Measurements from ENCODE around the gene PLEKHG4B. TPM values are rescaled to one million over a fixed set of nuclear protein-coding genes. Genes with fewer than 3 reads are reported as not detected.
"Not testable (repeated sequence)": the region's sequence is repeated elsewhere in the genome, so short reads cannot be mapped to it uniquely, and the experiment has no call there.

PLEKHG4B gene
- total and polyA plus RNA-seq, 9 donors = 0.46 to 2.9 (median 1.1) TPM

DNA sequence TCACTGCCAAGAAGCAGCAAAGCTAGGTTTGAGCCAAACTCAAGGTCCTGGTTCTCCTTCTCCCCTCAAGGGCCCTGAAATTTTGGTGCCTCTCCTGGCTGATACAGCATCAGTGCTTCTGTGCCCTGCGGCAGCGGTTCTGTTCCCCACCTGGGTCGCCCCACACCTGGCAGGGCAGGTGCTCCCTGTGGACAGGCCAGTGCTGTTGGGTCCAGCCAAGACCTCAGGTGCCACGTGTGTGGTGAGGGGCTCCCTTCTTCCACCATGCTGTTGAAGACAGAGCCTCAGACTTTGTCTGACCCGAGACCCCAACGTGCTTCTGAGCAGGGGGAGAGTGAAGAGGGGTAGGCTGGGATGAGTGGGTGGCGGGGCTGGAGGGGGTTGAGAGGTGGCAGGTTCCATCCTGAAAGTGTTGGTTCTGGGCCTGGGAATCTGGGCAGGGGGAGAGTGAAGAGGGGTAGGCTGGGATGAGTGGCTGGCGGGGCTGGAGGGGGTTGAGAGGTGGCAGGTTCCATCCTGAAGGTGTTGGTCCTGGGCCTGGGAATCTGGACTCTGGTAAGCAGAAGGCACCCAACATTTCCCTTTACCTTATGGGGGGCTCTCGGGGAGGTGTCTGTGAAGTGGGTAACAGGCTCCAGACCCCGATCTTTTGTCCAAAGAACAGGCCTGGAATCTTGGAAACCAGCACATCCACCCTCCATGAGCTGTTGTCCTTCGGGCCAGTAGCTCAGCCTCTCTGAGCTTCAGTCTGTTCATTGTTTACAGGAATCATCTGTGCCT, 2.3 kb downstream of the PLEKHG4B start:
- H3K27ac ChIP-seq (ENCODE audit: low read length) = no peak overlapping the region
- WGBS (ENCODE audit: insufficient coverage) = 84% methylated on average over 8 of the region's 11 CpGs
- DNase-seq = no peak
- no peaks in the 10 kb centered on the region for H3K36me3 ChIP-seq (ENCODE audit: control insufficient read depth, insufficient read depth, low read length)
- no peak overlapping the region for H3K4me3 ChIP-seq (ENCODE audit: low read length)
- H3K27me3 ChIP-seq (ENCODE audit: control insufficient read depth, insufficient read depth, low read length) = peaks cover 54% of the 10 kb centered on the region
- no peaks in the 10 kb centered on the region for H3K9me3 ChIP-seq (replicated peaks; ENCODE audit: control insufficient read depth, low read depth, low read length)
- H3K4me1 ChIP-seq (ENCODE audit: control insufficient read depth, insufficient read depth, low read length) = no peaks in the 10 kb centered on the region

DNA sequence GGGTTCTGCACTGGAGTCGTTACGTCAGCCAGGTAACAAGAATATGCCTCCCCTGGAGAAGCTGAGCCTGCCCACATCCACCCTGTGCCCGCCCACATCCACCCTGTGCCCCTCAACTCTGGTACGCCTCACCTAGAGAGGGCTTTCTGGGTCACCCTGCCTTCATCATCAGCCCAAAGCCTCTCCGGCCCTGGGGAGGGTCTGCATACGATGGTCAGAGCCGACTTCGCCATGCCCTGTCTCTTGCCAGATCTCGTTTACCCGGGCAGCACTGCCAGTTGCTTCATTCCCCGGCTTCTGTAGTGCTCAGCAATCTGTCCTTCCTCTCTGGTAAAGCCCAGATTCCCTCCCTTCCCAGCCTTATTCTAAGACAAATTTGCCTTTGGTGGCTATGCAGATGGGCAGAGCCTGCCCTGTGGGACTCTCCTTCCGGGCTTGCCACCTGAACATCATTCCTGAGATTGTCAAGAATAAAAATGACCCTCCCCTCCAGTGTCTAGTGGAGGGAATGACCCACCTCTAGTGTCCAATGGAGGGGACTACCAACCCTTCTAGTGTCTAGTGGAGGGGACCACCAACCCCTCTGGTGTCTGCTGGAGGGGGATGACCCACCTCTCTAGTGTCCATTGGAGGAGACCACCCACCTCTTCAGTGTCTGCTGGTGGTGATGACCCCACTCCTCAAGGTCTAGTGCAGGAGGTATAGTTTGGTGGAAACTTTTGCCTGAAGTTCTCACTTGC, 3.4 kb downstream of the PLEKHG4B start:
- no peaks in the 10 kb centered on the region for H3K9me3 ChIP-seq (replicated peaks; ENCODE audit: control insufficient read depth, low read depth, low read length)
- H3K27ac ChIP-seq (ENCODE audit: low read length) = no peak overlapping the region
- 87% methylated on average over 11 of the region's 12 CpGs for WGBS (ENCODE audit: insufficient coverage)
- no peak for DNase-seq
- H3K36me3 ChIP-seq (ENCODE audit: control insufficient read depth, insufficient read depth, low read length) = no peaks in the 10 kb centered on the region
- no peak overlapping the region for H3K4me3 ChIP-seq (ENCODE audit: low read length)
- H3K4me1 ChIP-seq (ENCODE audit: control insufficient read depth, insufficient read depth, low read length) = no peaks in the 10 kb centered on the region
- peaks cover 43% of the 10 kb centered on the region for H3K27me3 ChIP-seq (ENCODE audit: control insufficient read depth, insufficient read depth, low read length)

DNA sequence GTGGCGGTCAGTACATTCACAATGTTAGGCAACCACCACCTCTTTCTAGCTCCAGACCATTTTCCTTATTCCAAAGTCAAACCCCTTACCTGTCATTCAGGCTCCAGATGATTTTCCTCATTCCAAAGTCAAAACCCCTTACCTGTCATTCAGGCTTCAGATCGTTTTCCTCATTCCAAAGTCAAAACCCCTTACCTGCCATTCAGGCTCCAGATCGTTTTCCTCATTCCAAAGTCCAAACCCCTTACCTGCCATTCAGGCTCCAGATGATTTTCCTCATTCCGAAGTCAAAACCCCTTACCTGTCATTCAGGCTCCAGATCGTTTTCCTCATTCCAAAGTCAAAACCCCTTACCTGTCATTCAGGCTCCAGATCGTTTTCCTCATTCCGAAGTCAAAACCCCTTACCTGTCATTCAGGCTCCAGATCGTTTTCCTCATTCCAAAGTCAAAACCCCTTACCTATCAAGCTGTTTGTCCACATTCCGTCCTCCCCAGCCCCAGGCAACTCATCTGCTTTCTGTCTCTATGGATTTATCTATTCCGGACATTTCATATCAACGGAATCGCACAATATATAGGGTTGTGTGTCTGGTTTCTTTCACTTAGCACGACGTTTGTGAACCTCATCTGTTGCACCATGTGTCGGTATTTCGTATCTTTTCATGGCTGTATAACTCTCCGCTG, 5.2 kb downstream of the PLEKHG4B start:
- Histone ChIP-seq H3K4me1 (ENCODE audit: control insufficient read depth, insufficient read depth, low read length) (no peaks in the 10 kb centered on the region), H3K4me3 (ENCODE audit: low read length) (no peak overlapping the region), H3K36me3 (ENCODE audit: control insufficient read depth, insufficient read depth, low read length) (no peaks in the 10 kb centered on the region), H3K27ac (ENCODE audit: low read length) (no peak overlapping the region), H3K9me3 (replicated peaks; ENCODE audit: control insufficient read depth, low read depth, low read length) (no peaks in the 10 kb centered on the region), H3K27me3 (ENCODE audit: control insufficient read depth, insufficient read depth, low read length) (peaks cover 29% of the 10 kb centered on the region)
- DNase-seq = no peak
- WGBS (ENCODE audit: insufficient coverage) = 88% methylated on average over 7 of the region's 17 CpGs

DNA sequence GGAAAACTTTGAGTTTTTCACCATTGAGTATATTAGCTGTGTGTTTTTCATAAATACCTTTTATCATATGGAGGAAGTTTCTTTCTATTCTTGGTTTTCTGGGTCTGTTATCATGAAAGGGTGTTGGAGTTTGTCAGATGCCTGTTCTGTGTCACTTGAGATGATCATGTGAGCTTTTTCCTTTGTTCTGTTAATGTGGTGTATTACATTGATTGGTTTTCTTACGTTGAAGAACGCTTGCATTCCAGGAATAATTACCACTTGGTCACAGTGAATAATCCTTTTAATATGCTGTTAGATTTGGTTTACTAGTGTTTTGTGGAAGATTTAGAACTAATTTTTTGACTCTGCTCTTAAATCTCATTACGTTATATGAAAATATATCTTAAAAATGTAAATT, 7.8 kb downstream of the PLEKHG4B start:
- Histone ChIP-seq H3K27me3 (ENCODE audit: control insufficient read depth, insufficient read depth, low read length) (peaks cover 10% of the 10 kb centered on the region), H3K36me3 (ENCODE audit: control insufficient read depth, insufficient read depth, low read length) (no peaks in the 10 kb centered on the region), H3K4me3 (ENCODE audit: low read length) (no peak overlapping the region), H3K27ac (ENCODE audit: low read length) (no peak overlapping the region), H3K4me1 (ENCODE audit: control insufficient read depth, insufficient read depth, low read length) (no peaks in the 10 kb centered on the region), H3K9me3 (replicated peaks; ENCODE audit: control insufficient read depth, low read depth, low read length) (no peaks in the 10 kb centered on the region)
- no CpG with 5 or more reads among the region's 3 CpGs for WGBS (ENCODE audit: insufficient coverage)
- no peak for DNase-seq

DNA sequence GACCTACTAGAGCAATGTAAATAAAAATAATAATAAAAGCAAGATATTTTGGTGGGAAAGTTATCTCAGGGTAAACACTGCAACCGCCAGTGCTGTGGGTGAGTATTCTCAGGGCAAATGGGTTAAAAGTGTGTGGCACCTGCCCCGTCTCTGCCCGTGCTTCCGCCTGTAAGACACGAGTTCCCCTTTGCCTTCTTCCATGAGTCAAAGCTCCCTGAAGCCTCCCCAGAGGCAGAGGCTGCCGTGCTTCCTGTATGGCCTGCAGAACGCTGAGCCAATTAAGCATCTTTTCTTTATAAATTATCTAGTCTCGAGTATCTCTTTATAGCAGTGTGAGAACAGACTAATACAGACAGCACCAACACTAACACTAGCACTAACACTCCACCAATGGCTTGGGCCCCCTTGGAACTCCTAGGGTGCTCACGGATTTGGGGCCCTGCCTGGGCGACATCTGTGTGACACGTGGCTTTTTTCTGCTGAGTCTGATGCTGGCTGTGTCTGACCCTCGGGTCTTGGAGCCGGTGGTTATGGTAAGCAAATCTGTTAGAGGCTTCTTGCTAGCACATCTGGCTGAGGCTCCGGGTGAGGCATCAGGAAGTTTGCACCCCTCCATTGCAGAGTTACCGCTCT, 10.6 kb downstream of the PLEKHG4B start:
- DNase-seq = peak; percentile 46
- Histone ChIP-seq H3K27ac (ENCODE audit: low read length) (no peak overlapping the region), H3K9me3 (replicated peaks; ENCODE audit: control insufficient read depth, low read depth, low read length) (no peaks in the 10 kb centered on the region), H3K4me1 (ENCODE audit: control insufficient read depth, insufficient read depth, low read length) (no peaks in the 10 kb centered on the region), H3K4me3 (ENCODE audit: low read length) (no peak overlapping the region), H3K27me3 (ENCODE audit: control insufficient read depth, insufficient read depth, low read length) (peaks cover 5% of the 10 kb centered on the region), H3K36me3 (ENCODE audit: control insufficient read depth, insufficient read depth, low read length) (no peaks in the 10 kb centered on the region)
- 9% methylated on average over 4 of the region's 15 CpGs for WGBS (ENCODE audit: insufficient coverage)

DNA sequence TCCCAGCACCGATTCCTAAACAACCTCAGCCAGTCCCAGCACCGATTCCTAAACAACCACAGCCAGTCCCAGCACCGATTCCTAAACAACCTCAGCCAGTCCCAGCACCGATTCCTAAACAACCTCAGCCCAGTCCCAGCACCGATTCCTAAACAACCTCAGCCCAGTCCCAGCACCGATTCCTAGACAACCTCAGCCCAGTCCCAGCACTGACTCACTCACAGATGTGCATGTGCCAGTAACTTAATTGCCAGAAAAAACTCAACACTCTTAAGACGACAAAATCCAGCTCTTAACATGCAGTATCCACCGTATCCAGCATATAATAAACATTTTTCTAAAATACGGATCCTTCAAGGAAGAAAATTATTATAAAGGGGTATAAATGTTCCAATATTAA, 12.1 kb downstream of the PLEKHG4B start:
- peak; percentile 50 for DNase-seq
- WGBS (ENCODE audit: insufficient coverage) = 72% methylated on average over 6 of the region's 9 CpGs
- not testable (repeated sequence) for H3K27me3 ChIP-seq (ENCODE audit: control insufficient read depth, insufficient read depth, low read length); H3K36me3 ChIP-seq (ENCODE audit: control insufficient read depth, insufficient read depth, low read length); H3K4me3 ChIP-seq (ENCODE audit: low read length); H3K27ac ChIP-seq (ENCODE audit: low read length); H3K4me1 ChIP-seq (ENCODE audit: control insufficient read depth, insufficient read depth, low read length); H3K9me3 ChIP-seq (replicated peaks; ENCODE audit: control insufficient read depth, low read depth, low read length)

DNA sequence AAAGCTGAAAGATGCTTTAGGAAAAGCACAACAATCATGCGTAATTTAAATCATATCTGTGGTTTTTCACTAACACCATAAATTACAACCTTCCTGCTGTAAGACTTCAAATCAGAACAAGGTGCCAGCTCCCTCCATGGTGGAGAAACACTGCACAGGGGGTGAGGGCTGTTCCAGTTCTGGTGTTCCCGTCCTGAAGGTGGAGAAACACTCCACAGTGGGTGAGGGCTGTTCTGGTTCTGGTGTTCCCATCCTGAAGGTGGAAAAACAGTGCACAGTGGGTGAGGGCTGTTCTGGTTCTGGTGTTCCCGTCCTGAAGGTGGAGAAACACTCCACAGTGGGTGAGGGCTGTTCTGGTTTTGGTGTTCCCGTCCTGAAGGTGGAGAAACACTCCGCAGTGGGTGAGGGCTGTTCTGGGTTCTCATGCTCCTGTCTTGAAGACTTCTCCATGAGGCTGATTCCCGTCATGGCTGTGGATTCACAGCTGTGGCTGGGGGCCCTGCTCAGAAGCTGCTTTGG, 12.9 kb downstream of the PLEKHG4B start:
- no peak for DNase-seq
- H3K36me3 ChIP-seq (ENCODE audit: control insufficient read depth, insufficient read depth, low read length) = no peaks in the 10 kb centered on the region
- WGBS (ENCODE audit: insufficient coverage) = 65% methylated on average over 4 of the region's 6 CpGs
- no peak overlapping the region for H3K27ac ChIP-seq (ENCODE audit: low read length)
- H3K9me3 ChIP-seq (replicated peaks; ENCODE audit: control insufficient read depth, low read depth, low read length) = no peaks in the 10 kb centered on the region
- H3K4me3 ChIP-seq (ENCODE audit: low read length) = no peak overlapping the region
- H3K27me3 ChIP-seq (ENCODE audit: control insufficient read depth, insufficient read depth, low read length) = peaks cover 5% of the 10 kb centered on the region
- H3K4me1 ChIP-seq (ENCODE audit: control insufficient read depth, insufficient read depth, low read length) = no peaks in the 10 kb centered on the region

DNA sequence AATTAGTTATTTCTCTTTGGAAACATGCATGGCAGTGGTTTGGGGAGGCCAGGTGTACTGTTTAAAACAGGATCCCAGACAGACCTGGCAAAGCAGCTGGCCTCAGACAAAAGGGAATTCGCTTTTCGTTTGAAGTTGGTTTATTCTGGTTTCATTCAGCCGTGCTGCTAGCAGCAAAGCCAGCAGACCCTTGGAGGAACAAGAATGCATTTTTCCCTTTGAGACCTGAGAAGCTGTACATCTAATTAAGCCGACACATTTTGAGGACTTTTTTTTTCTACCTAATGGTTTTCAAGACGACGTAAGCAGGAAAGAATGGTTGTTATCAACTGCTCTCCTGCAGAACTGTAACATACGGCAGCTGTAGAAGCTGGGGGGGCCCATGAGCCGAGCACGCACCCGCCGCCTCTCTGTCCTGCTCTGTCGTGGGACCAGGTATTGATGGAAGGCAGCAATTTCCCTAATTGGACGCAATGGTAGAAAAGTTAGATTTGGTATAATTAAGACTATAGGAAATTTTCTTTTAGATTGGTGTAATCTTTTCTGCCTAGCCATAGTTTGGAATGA, 13.6 kb downstream of the PLEKHG4B start:
- Histone ChIP-seq H3K9me3 (replicated peaks; ENCODE audit: control insufficient read depth, low read depth, low read length) (no peaks in the 10 kb centered on the region), H3K4me1 (ENCODE audit: control insufficient read depth, insufficient read depth, low read length) (no peaks in the 10 kb centered on the region), H3K36me3 (ENCODE audit: control insufficient read depth, insufficient read depth, low read length) (no peaks in the 10 kb centered on the region), H3K27ac (ENCODE audit: low read length) (no peak overlapping the region), H3K4me3 (ENCODE audit: low read length) (no peak overlapping the region), H3K27me3 (ENCODE audit: control insufficient read depth, insufficient read depth, low read length) (peaks cover 5% of the 10 kb centered on the region)
- WGBS (ENCODE audit: insufficient coverage) = 31% methylated on average over 5 of the region's 13 CpGs
- no peak for DNase-seq

DNA sequence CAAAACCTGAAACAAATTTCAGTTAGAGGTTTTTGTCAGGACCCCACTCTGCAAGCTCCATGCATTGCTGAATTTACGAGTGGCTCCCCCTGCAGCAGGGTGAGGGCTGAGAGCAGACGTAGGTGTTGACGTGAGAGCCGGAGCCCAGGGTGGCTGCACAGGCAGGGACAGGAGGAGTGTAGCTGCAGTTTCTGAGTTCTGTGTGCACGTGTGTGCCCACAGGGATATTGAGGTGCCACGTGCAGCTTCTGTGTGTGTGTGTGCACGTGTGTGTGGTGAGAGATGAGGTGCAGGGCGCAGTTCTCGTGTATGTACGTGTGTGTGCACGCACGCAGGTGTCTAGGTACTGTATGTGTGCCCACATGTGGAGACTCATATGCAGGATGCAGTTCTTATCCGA, 14.6 kb downstream of the PLEKHG4B start:
- DNase-seq = no peak
- 60% methylated on average over 13 of the region's 13 CpGs for WGBS (ENCODE audit: insufficient coverage)
- Histone ChIP-seq H3K27ac (ENCODE audit: low read length) (no peak overlapping the region), H3K27me3 (ENCODE audit: control insufficient read depth, insufficient read depth, low read length) (peaks cover 5% of the 10 kb centered on the region), H3K9me3 (replicated peaks; ENCODE audit: control insufficient read depth, low read depth, low read length) (no peaks in the 10 kb centered on the region), H3K4me1 (ENCODE audit: control insufficient read depth, insufficient read depth, low read length) (no peaks in the 10 kb centered on the region), H3K4me3 (ENCODE audit: low read length) (no peak overlapping the region), H3K36me3 (ENCODE audit: control insufficient read depth, insufficient read depth, low read length) (no peaks in the 10 kb centered on the region)

All from muscle of leg (tissue), 11 donors.